H1 (cell line): Measurements from ENCODE around the gene SLC35B2. TPM values are rescaled to one million over a fixed set of nuclear protein-coding genes. Genes with fewer than 3 reads are reported as not detected.

Experiments used
- BCL11A ChIP-seq, 2 experiments: IDR thresholded peaks; one replicate each; pipeline ENCODE4 v1.6.1; 2011; ENCODE audit warnings: low read depth in 2 of 2, low read length in 2 of 2, mild to moderate bottlenecking in 2 of 2
- BRCA1 ChIP-seq: IDR thresholded peaks from 2 replicates; pipeline ENCODE4 v1.6.1; 2012; ENCODE audit warnings: low read depth, low read length, improper control_type of control experiment
- CTBP2 ChIP-seq: IDR thresholded peaks from 2 replicates; pipeline ENCODE4 v1.7.0; 2011; ENCODE audit warnings: borderline replicate concordance, mild to moderate bottlenecking, moderate library complexity, mixed read lengths, low read length; ENCODE audit not compliant: insufficient read depth, insufficient read length
- CTCF ChIP-seq, 3 experiments: IDR thresholded peaks; 1 replicate in 2 of 3; 2 replicates in 1 of 3; pipeline versions ENCODE4 v1.5.1 to v1.6.1; 2011; ENCODE audit warnings: low read length in 3 of 3, mild to moderate bottlenecking in 3 of 3, inconsistent platforms in 2 of 3, low read depth in 1 of 3, moderate library complexity in 1 of 3; ENCODE audit not compliant: insufficient read depth in 1 of 3; ENCODE audit errors: control extremely low read depth in 1 of 3
- JUN ChIP-seq: IDR thresholded peaks from 2 replicates; pipeline ENCODE4 v1.6.1; 2011; ENCODE audit warnings: low read depth, mild to moderate bottlenecking, improper control_type of control experiment, low read length
- KDM1A ChIP-seq: fragments of 200-600, 300-600 bp; sonication (generic); IDR thresholded peaks from 2 replicates; pipeline ENCODE4 v1.7.1; 2016; ENCODE audit warnings: mild to moderate bottlenecking, low read length, borderline replicate concordance
- MAFK ChIP-seq: IDR thresholded peaks from 2 replicates; pipeline ENCODE4 v1.6.1; 2012; ENCODE audit warnings: low read depth, mild to moderate bottlenecking, improper control_type of control experiment, low read length
- MAX ChIP-seq: IDR thresholded peaks from 2 replicates; pipeline ENCODE4 v1.6.1; 2012; ENCODE audit warnings: inconsistent platforms
- PHF8 ChIP-seq: fragments of 200-600 bp; sonication (generic); conservative IDR thresholded peaks from 2 replicates; pipeline ENCODE4 v1.7.1; 2012; ENCODE audit warnings: low read depth, mild to moderate bottlenecking, inconsistent platforms, low read length, moderate library complexity
- RFX5 ChIP-seq: IDR thresholded peaks from 2 replicates; pipeline ENCODE4 v1.6.1; 2011; ENCODE audit warnings: low read depth, low read length, improper control_type of control experiment, borderline replicate concordance
- RNF2 ChIP-seq: fragments of 200-900, 300-1000 bp; sonication (generic); IDR thresholded peaks from 2 replicates; pipeline ENCODE4 v1.7.1; 2016; ENCODE audit warnings: borderline replicate concordance, low read depth, mild to moderate bottlenecking, antibody characterized with exemption, low read length; ENCODE audit not compliant: poor library complexity, severe bottlenecking; ENCODE audit errors: missing control alignments
- SIRT6 ChIP-seq: IDR thresholded peaks from one replicate; pipeline ENCODE4 v1.7.1; 2012; ENCODE audit warnings: low read length, inconsistent platforms
- SIX5 ChIP-seq: IDR thresholded peaks from 2 replicates; pipeline ENCODE4 v1.6.1; 2011; ENCODE audit warnings: mild to moderate bottlenecking, low read depth, low read length
- SRF ChIP-seq: IDR thresholded peaks from 2 replicates; pipeline ENCODE4 v1.6.1; 2011; ENCODE audit warnings: mild to moderate bottlenecking, low read depth, low read length, moderate library complexity
- TAF1 ChIP-seq: IDR thresholded peaks from 2 replicates; pipeline ENCODE4 v1.6.1; 2011; ENCODE audit warnings: mild to moderate bottlenecking, low read depth, low read length
- TAF7 ChIP-seq: optimal IDR thresholded peaks from 2 replicates; pipeline ENCODE3; 2011; ENCODE audit warnings: low read depth, mild to moderate bottlenecking, inconsistent platforms, low read length, moderate library complexity, borderline replicate concordance
- TBP ChIP-seq: IDR thresholded peaks from 2 replicates; pipeline ENCODE4 v1.6.1; 2011; ENCODE audit warnings: low read depth, low read length, improper control_type of control experiment
- USF2 ChIP-seq: IDR thresholded peaks from 2 replicates; pipeline ENCODE4 v1.6.1; 2011; ENCODE audit warnings: low read length, improper control_type of control experiment
- ZNF274 ChIP-seq: IDR thresholded peaks from 2 replicates; pipeline ENCODE4 v1.7.0; 2012; ENCODE audit warnings: low read length, borderline replicate concordance; ENCODE audit errors: extremely low read depth
- polyA plus RNA-seq, 7 experiments: library from polyadenylated mRNA; depleted of rRNA in 3 of 7; stranded (reverse) in 5 of 7; unstranded in 2 of 7; fragments of >200 nt in 5 of 7; fragments of 200-250 nt in 2 of 7; gene quantifications; 1 replicate in 5 of 7; 2 replicates in 1 of 7; 4 replicates in 1 of 7; pipeline versions ENCODE4 v1.2.1 to v1.2.3, GENCODE V29; 2011 to 2013; ENCODE audit warnings: missing spikeins in 2 of 7, mixed read lengths in 2 of 7
- total RNA-seq: library from RNA; stranded (reverse); fragmentation: NEBNext Ultra II Directional; extraction: Animal tissue kit (Norgen Biotek cat#: 25700); gene quantifications from 2 replicates; pipeline ENCODE4 v1.2.1, GENCODE V29; 2021

The SLC35B2 gene
- total and polyA plus RNA-seq, 2 of the 8 experiments (the other 6 are each of a cell fraction or from before 2014, with no cell fraction given) = 29.5 to 65.0 TPM

- TF ChIP-seq KDM1A = no peak
- TF ChIP-seq JUN = no peak
- peak; percentile 89 for TF ChIP-seq MAX
- peak; percentile 27; the same call in 1 of the 2 replicates for TF ChIP-seq PHF8
- TF ChIP-seq CTBP2 = no peak
- TF ChIP-seq CTCF (IDR thresholded peaks at IDR 0.05; ENCODE audit: control extremely low read depth in 1 of 3, insufficient read depth in 1 of 3, low read depth in 1 of 3, low read length in 3 of 3) = no peak
- TF ChIP-seq SIX5 = no peak
- no peak for TF ChIP-seq TAF7
- TF ChIP-seq USF2 = 0 out of 2 replicates have a peak, but pooled peaks have one; percentile 1
- no peak for TF ChIP-seq RFX5
- no peak for TF ChIP-seq SRF
- no peak for TF ChIP-seq RNF2
- TF ChIP-seq TBP = no peak; the same call in 1 of the 2 replicates
- TF ChIP-seq TAF1 = no peak
- no peak for TF ChIP-seq MAFK
- peak; percentile 47 for TF ChIP-seq SIRT6
- TF ChIP-seq ZNF274 = no peak
- no peak for TF ChIP-seq BCL11A (IDR thresholded peaks at IDR 0.05; ENCODE audit: low read depth in 2 of 2, low read length in 2 of 2)
- no peak for TF ChIP-seq BRCA1
Measured at GRCh38 chr6:44247338-44248302, 9.7 kb downstream of the SLC35B2 start (continued).
